CD4-positive, alpha-beta T cell (primary cell): ENCODE results near the gene MYO7B. TPM values are rescaled to one million over a fixed set of nuclear protein-coding genes. Genes with fewer than 3 reads are reported as not detected.

ENCODE experiments used
- ATAC-seq: fragments of 200-7000 bp; cut with Tn5 transposase; one replicate; pipeline ENCODE4 v1.10.0; 2022; ENCODE audit warnings: mild to moderate bottlenecking; ENCODE audit not compliant: poor library complexity
- CTCF ChIA-PET: fragments of 350-600 bp; sonication (Branson Sonifier 250); formaldehyde crosslinking; loops from one replicate; lab custom pipeline; 2021; ENCODE audit warnings: antibody characterized with exemption, inconsistent platforms; lab: Charles Lee
- POLR2A ChIA-PET: fragments of 350-600 bp; sonication (Branson Sonifier 250); formaldehyde crosslinking; loops from one replicate; lab custom pipeline; 2021; ENCODE audit warnings: antibody characterized with exemption, inconsistent platforms; lab: Charles Lee
- DNase-seq, 14 experiments: peaks; one replicate each; pipeline ENCODE4 v3.0.0-alpha.2; 2013 to 2020; ENCODE audit warnings: mixed read lengths in 2 of 14
- H3K27ac ChIP-seq, 2 donors: one replicate each; pipeline versions ENCODE4 v1.5.1 to v1.7.0; 2013; ENCODE audit warnings: low read length in 2 of 2, low read depth in 1 of 2, mild to moderate bottlenecking in 1 of 2
- H3K27me3 ChIP-seq, 2 experiments: 1 replicate in 1 of 2; 2 replicates in 1 of 2; pipeline versions ENCODE4 v1.6.1 to v1.7.0; 2013; ENCODE audit warnings: low read length in 2 of 2, control low read depth in 1 of 2, mild to moderate bottlenecking in 1 of 2, moderate library complexity in 1 of 2; ENCODE audit not compliant: insufficient read depth in 2 of 2, control insufficient read depth in 1 of 2
- H3K36me3 ChIP-seq: one replicate; pipeline ENCODE4 v1.6.1; 2013; ENCODE audit warnings: low read length, control low read depth; ENCODE audit not compliant: insufficient read depth
- H3K4me1 ChIP-seq: one replicate; pipeline ENCODE4 v1.6.1; 2013; ENCODE audit warnings: low read length, control low read depth; ENCODE audit not compliant: insufficient read depth
- H3K4me3 ChIP-seq: one replicate; pipeline ENCODE4 v1.5.1; 2013; ENCODE audit warnings: mild to moderate bottlenecking, low read length, moderate library complexity
- H3K9me3 ChIP-seq, 2 experiments: 1 replicate in 1 of 2; 2 replicates in 1 of 2; pipeline versions ENCODE4 v1.6.1 to v1.7.0; 2013; ENCODE audit warnings: low read length in 2 of 2, mild to moderate bottlenecking in 2 of 2, control low read depth in 1 of 2, moderate library complexity in 1 of 2; ENCODE audit not compliant: control insufficient read depth in 1 of 2, insufficient read depth in 1 of 2
- H3K27ac Mint-ChIP-seq: one replicate; pipeline ENCODE4 v1.8.0; 2020; ENCODE audit warnings: mixed read lengths
- H3K27me3 Mint-ChIP-seq: one replicate; pipeline ENCODE4 v1.8.0; 2021; ENCODE audit warnings: mixed read lengths
- H3K36me3 Mint-ChIP-seq: one replicate; pipeline ENCODE4 v1.8.0; 2021; ENCODE audit warnings: low read depth, mixed read lengths
- H3K4me1 Mint-ChIP-seq: one replicate; pipeline ENCODE4 v1.8.0; 2021; ENCODE audit warnings: low read depth, mixed read lengths
- H3K4me3 Mint-ChIP-seq: one replicate; pipeline ENCODE4 v1.8.0; 2020; ENCODE audit warnings: mild to moderate bottlenecking, mixed read lengths
- H3K9me3 Mint-ChIP-seq: one replicate; pipeline ENCODE4 v1.8.0; 2020; ENCODE audit warnings: mixed read lengths
- CTCF ChIP-seq: fragments of 200-600 bp; IDR thresholded peaks from one replicate; pipeline ENCODE4 v1.8.0; 2022; ENCODE audit warnings: antibody characterized with exemption, mild to moderate bottlenecking
- intact Hi-C, 2 experiments: fragments of 100-400 bp; cut with DNase I in 1 of 2; cut with micrococcal nuclease in 1 of 2; formaldehyde crosslinking; loops; one replicate each; pipeline versions ENCODE4 v1.15.1 to v1.9.0; 2023 to 2025; cut with DNase I, micrococcal nuclease
- total RNA-seq, 174 experiments: library from RNA in 2 of 174; stranded (reverse) in 2 of 174; gene quantifications; one replicate each; pipeline ENCODE4 v1.2.3 and lab custom pipeline; 2021 to 2026

The MYO7B gene
- total RNA-seq, 2 experiments from 2014 or later: 0.05 to 0.14 TPM

GRCh38 chr2:127628767-127629614 lies 93.5 kb downstream of the MYO7B start:
- no peaks in the 10 kb centered on the region for H3K9me3 ChIP-seq
- H3K36me3 ChIP-seq: no peaks in the 10 kb centered on the region
- no peak for DNase-seq
- H3K4me3 Mint-ChIP-seq: no peak overlapping the region
- no peak overlapping the region for H3K27ac ChIP-seq
- no peaks in the 10 kb centered on the region for H3K27me3 Mint-ChIP-seq
- H3K9me3 Mint-ChIP-seq: no peaks in the 10 kb centered on the region
- ChIA-PET POLR2A (no interaction called here), CTCF (no interaction called here)
- TF ChIP-seq CTCF: no peak
- intact Hi-C loops: no loop called here
- ATAC-seq: no peak
- H3K4me1 ChIP-seq: peaks cover 30% of the 10 kb centered on the region
- H3K4me3 ChIP-seq: no peak overlapping the region
- H3K4me1 Mint-ChIP-seq: peaks cover 21% of the 10 kb centered on the region
- no peaks in the 10 kb centered on the region for H3K27me3 ChIP-seq
- no peaks in the 10 kb centered on the region for H3K36me3 Mint-ChIP-seq
- H3K27ac Mint-ChIP-seq: no peak overlapping the region

- Mint-ChIP-seq H3K36me3 (no peaks in the 10 kb centered on the region), H3K4me3 (no peak overlapping the region), H3K9me3 (no peaks in the 10 kb centered on the region), H3K27ac (no peak overlapping the region), H3K27me3 (no peaks in the 10 kb centered on the region), H3K4me1 (peaks cover 22% of the 10 kb centered on the region)
- no peak for ATAC-seq
- DNase-seq: no peak
- Histone ChIP-seq H3K36me3 (no peaks in the 10 kb centered on the region), H3K27me3 (no peaks in the 10 kb centered on the region), H3K9me3 (no peaks in the 10 kb centered on the region), H3K4me1 (peaks cover 37% of the 10 kb centered on the region), H3K4me3 (no peak overlapping the region), H3K27ac (no peak overlapping the region)
- intact Hi-C loops: no loop called here
- CTCF ChIA-PET: no interaction called here
- TF ChIP-seq CTCF: no peak
- POLR2A ChIA-PET: no interaction called here
These were observed 94.2 kb downstream of the MYO7B start for GRCh38 chr2:127629637-127630036.

DNA sequence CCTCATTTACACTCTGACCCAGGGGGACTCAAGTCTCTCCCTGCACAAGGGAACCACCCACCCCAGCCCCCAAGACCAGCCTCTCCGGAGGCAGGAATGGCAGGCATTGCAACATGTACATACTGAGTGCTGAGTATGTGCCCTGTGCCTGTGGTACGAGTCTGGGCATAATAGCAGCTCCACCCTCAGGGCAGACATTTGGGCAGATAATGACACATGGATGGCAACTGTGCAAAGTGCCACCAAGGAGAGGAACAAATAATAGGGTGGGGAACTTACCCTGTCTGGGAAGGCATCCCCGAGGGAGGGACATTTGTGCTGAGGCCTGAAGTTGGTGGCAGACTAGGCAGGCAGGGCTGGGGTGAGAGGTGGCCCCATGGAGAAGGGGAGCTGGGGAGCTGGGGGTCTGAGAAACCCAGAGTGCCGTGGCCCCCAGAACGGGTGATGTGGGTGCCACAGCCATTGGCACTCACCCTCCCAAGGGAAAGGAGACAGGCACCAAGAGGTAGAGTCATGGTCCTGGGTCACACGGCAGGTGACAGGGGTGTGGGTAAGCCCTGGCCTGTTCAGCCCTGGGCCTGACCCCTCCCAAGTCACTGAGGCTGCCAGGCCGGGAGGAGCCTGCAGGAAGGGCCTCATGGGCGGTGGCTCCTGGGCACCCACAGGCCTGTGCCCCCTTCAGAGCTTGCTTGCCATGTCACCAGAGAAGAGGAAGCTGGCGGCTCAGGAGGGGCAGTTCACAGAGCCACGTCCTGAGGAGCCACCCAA lies 94.8 kb downstream of the MYO7B start:
- intact Hi-C loops: no loop called here
- Mint-ChIP-seq H3K27ac (peak overlapping the region; percentile 57), H3K9me3 (no peaks in the 10 kb centered on the region), H3K4me3 (no peak overlapping the region), H3K36me3 (no peaks in the 10 kb centered on the region), H3K27me3 (no peaks in the 10 kb centered on the region), H3K4me1 (peaks cover 28% of the 10 kb centered on the region)
- H3K4me1 ChIP-seq: peaks cover 43% of the 10 kb centered on the region
- no peak for TF ChIP-seq CTCF
- ChIA-PET CTCF (no interaction called here), POLR2A (interaction anchor here (1.7 kb wide), 1 partner anchor 10 kb away, joined by 7 read pairs; no protein-coding TSS in a partner anchor)
- no peak overlapping the region for H3K27ac ChIP-seq
- no peaks in the 10 kb centered on the region for H3K36me3 ChIP-seq
- no peaks in the 10 kb centered on the region for H3K27me3 ChIP-seq
- ATAC-seq (no peak), DNase-seq (peak in 1 of 14 experiments; percentile 27)
- H3K4me3 ChIP-seq: no peak overlapping the region
- no peaks in the 10 kb centered on the region for H3K9me3 ChIP-seq
